Endothelial cell of umbilical vein (primary cell): ENCODE measurements around the gene MEF2A. TPM values are rescaled to one million over a fixed set of nuclear protein-coding genes. Genes with fewer than 3 reads are reported as not detected.

Experiments
- BruUV-seq: library from RNA; stranded (reverse); fragments of 400-500 nt; replicated peaks from 2 replicates; lab custom pipeline; 2021; lab: Mats Ljungman, UMichigan
- CTCF ChIA-PET: fragments of 300-600, 350-600 bp; sonication (Branson Sonifier 250); formaldehyde crosslinking; loops from one replicate; lab custom pipeline; 2021; ENCODE audit warnings: antibody characterized with exemption, inconsistent platforms; lab: Charles Lee
- POLR2A ChIA-PET: fragments of 300-600, 350-600 bp; sonication (Branson Sonifier 250); formaldehyde crosslinking; loops from one replicate; lab custom pipeline; 2021; ENCODE audit warnings: antibody characterized with exemption, inconsistent platforms; lab: Charles Lee
- DNase-seq: peaks from one replicate; pipeline ENCODE4 v3.0.0-alpha.2; 2011; ENCODE audit warnings: low read depth, low spot score
- FAIRE-seq: peaks from 2 replicates; lab custom pipeline; 2011; peaks lifted over from hg19 to GRCh38; lab: Jason Lieb, UNC
- H2AFZ ChIP-seq: 2 replicates; pipeline ENCODE4 v1.6.0; 2012; ENCODE audit warnings: low read depth, low read length, control low read depth, inconsistent platforms
- H3K27ac ChIP-seq: 2 replicates; pipeline ENCODE4 v1.5.1; 2011; ENCODE audit warnings: low read depth, mild to moderate bottlenecking, control low read depth, low read length, moderate library complexity; ENCODE audit not compliant: insufficient read depth
- H3K27me3 ChIP-seq, 2 experiments: 2 replicates each; pipeline versions ENCODE4 v1.6.0 to v1.6.1; 2011; ENCODE audit warnings: low read length in 2 of 2, mixed read lengths in 1 of 2; ENCODE audit not compliant: control insufficient read depth in 2 of 2, insufficient read depth in 2 of 2
- H3K36me3 ChIP-seq, 2 experiments: 2 replicates in 1 of 2; 3 replicates in 1 of 2; pipeline ENCODE4 v1.5.1; 2011; ENCODE audit warnings: low read length in 2 of 2, mild to moderate bottlenecking in 1 of 2, moderate library complexity in 1 of 2; ENCODE audit not compliant: control insufficient read depth in 2 of 2, insufficient read depth in 2 of 2; ENCODE audit errors: extremely low read depth in 1 of 2
- H3K4me1 ChIP-seq: 3 replicates; pipeline ENCODE4 v1.5.1; 2011; ENCODE audit warnings: mild to moderate bottlenecking, low read length; ENCODE audit not compliant: control insufficient read depth, insufficient read depth; ENCODE audit errors: extremely low read depth
- H3K4me2 ChIP-seq: 2 replicates; pipeline ENCODE4 v1.6.1; 2011; ENCODE audit warnings: low read length, control low read depth, mixed read lengths; ENCODE audit not compliant: insufficient read depth
- H3K4me3 ChIP-seq, 3 experiments: fragments of 200-600 bp in 1 of 3; sonication (generic), shearing (Covaris generic) in 1 of 3; replicated peaks in 1 of 3; 2 replicates each; pipeline ENCODE4 v1.5.1; 2011 to 2016; ENCODE audit warnings: control low read depth in 3 of 3, low read length in 3 of 3, mild to moderate bottlenecking in 2 of 3, inconsistent platforms in 1 of 3, low read depth in 1 of 3, moderate library complexity in 1 of 3; ENCODE audit not compliant: insufficient read depth in 1 of 3
- H3K79me2 ChIP-seq: 2 replicates; pipeline ENCODE4 v1.6.0; 2012; ENCODE audit warnings: low read length, inconsistent platforms; ENCODE audit not compliant: control insufficient read depth, insufficient read depth
- H3K9ac ChIP-seq: replicated peaks from 2 replicates; pipeline ENCODE3; 2011; ENCODE audit warnings: low read length, control low read depth; ENCODE audit not compliant: insufficient read depth; ENCODE audit errors: extremely low read depth
- H3K9me1 ChIP-seq: replicated peaks from 3 replicates; pipeline ENCODE4 v1.6.0; 2011; ENCODE audit warnings: mild to moderate bottlenecking, low read length; ENCODE audit not compliant: control insufficient read depth, insufficient read depth; ENCODE audit errors: extremely low read depth
- H3K9me3 ChIP-seq: replicated peaks from 2 replicates; pipeline ENCODE4 v1.5.1; 2012; ENCODE audit warnings: low read length, inconsistent platforms; ENCODE audit not compliant: control insufficient read depth, insufficient read depth
- H4K20me1 ChIP-seq: replicated peaks from 2 replicates; pipeline ENCODE3; 2011; ENCODE audit warnings: mild to moderate bottlenecking, low read length; ENCODE audit not compliant: control insufficient read depth, insufficient read depth; ENCODE audit errors: extremely low read depth
- EZH2 ChIP-seq: IDR thresholded peaks from 2 replicates; pipeline ENCODE4 v1.6.1; 2012; ENCODE audit warnings: borderline replicate concordance, low read depth, mild to moderate bottlenecking, moderate library complexity, low read length, inconsistent platforms; ENCODE audit not compliant: severe bottlenecking
- FOS ChIP-seq: IDR thresholded peaks from 2 replicates; pipeline ENCODE4 v1.6.1; 2011; ENCODE audit warnings: mild to moderate bottlenecking, low read length, moderate library complexity, borderline replicate concordance; ENCODE audit not compliant: insufficient read depth
- GATA2 ChIP-seq: IDR thresholded peaks from 2 replicates; pipeline ENCODE4 v1.7.0; 2011; ENCODE audit warnings: low read depth, mild to moderate bottlenecking, moderate library complexity, mixed read lengths, low read length; ENCODE audit not compliant: insufficient read length, insufficient read depth
- JUN ChIP-seq: IDR thresholded peaks from 2 replicates; pipeline ENCODE4 v1.6.1; 2011; ENCODE audit warnings: borderline replicate concordance, low read depth; ENCODE audit not compliant: insufficient read length, insufficient read depth
- MYC ChIP-seq: IDR thresholded peaks from one replicate; pipeline ENCODE4 v1.6.1; 2011; ENCODE audit warnings: mild to moderate bottlenecking, low read depth, low read length
- POLR2A ChIP-seq: IDR thresholded peaks from 2 replicates; pipeline ENCODE4 v1.6.1; 2012; ENCODE audit warnings: low read depth, mild to moderate bottlenecking, control low read depth, low read length
- POLR2AphosphoS5 ChIP-seq: IDR thresholded peaks from 2 replicates; pipeline ENCODE4 v1.6.1; 2012; ENCODE audit warnings: low read depth, mild to moderate bottlenecking, control low read depth, low read length, moderate library complexity; ENCODE audit not compliant: insufficient read depth
- dilution Hi-C: fragments of 300-500 bp; cut with MboI; formaldehyde crosslinking; loops from one replicate; pipeline ENCODE4 v1.15.0; 2019; ENCODE audit warnings: low sequenced_read_pairs; ENCODE audit not compliant: extremely low pct_ligation_motif_present
- intact Hi-C: fragments of 100-400 bp; cut with micrococcal nuclease; formaldehyde crosslinking; loops from one replicate; pipeline ENCODE4 v1.10.0; 2022
- polyA plus RNA-seq, 4 experiments: library from polyadenylated mRNA; depleted of rRNA in 3 of 4; stranded (reverse) in 3 of 4; unstranded in 1 of 4; fragments of >200 nt; gene quantifications; 2 replicates each; pipeline versions ENCODE4 v1.2.1 to v1.2.3, GENCODE V29; 2011 to 2012; ENCODE audit warnings: missing spikeins in 1 of 4
- total RNA-seq: library from RNA; stranded (reverse); gene quantifications from 2 replicates; pipeline ENCODE4 v1.2.3, GENCODE V29; 2021
- TF ChIP-seq, protein P1 (sequence below), 2 donors: IDR thresholded peaks; 1 replicate in 1 of 2; 2 replicates in 1 of 2; pipeline ENCODE4 v1.5.1; 2011; ENCODE audit warnings: low read length in 2 of 2, mild to moderate bottlenecking in 2 of 2, moderate library complexity in 2 of 2, control low read depth in 1 of 2, inconsistent platforms in 1 of 2, low read depth in 1 of 2; ENCODE audit not compliant: insufficient read depth in 1 of 2; ENCODE audit errors: extremely low read depth in 1 of 2
- TF ChIP-seq, protein P2 (sequence below): IDR thresholded peaks from 2 replicates; pipeline ENCODE4 v1.6.1; 2011; ENCODE audit not compliant: insufficient read depth, insufficient read length

The MEF2A gene
- total and polyA plus RNA-seq, 2 donors (not counting 3 experiments of a cell fraction or from before 2014, with no cell fraction given): 38.0 to 45.3 TPM

DNA sequence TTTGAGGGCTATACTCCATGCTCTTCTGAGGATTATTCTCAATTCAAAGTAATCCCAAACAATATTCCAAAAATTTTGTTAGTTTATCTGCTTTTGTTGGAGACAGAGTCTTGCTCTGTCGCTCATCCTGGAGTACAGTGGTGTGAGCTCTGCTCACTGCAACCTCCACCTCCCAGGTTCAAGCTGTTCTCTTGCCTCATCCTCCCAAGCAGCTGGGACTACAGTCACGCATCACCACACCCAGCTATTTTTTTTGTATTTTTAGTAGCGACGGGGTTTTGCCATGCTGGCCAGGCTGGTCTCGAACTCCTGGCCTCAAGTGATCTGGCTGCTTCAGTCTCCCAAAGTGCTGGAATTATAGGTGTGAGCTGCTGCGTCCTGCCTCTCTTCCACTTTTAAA lies 39.1 kb downstream of the MEF2A start:
- POLR2A ChIA-PET: no interaction called here
- no peak for DNase-seq
- no TSS peak for BruUV-seq

More for the DNA sequence above, 39.1 kb downstream of the MEF2A start:
- no peak overlapping the region for H3K27ac ChIP-seq
- dilution Hi-C loops (no loop called here), intact Hi-C loops (no loop called here)
- H3K9ac ChIP-seq: no peak overlapping the region
- CTCF ChIA-PET: interaction anchor here (1.0 kb wide), 1 partner anchor 10 kb away, joined by 3 read pairs; no protein-coding TSS in a partner anchor
- FAIRE-seq: no peak
- no peak overlapping the region for H3K4me3 ChIP-seq
- TF ChIP-seq, protein P1, sequence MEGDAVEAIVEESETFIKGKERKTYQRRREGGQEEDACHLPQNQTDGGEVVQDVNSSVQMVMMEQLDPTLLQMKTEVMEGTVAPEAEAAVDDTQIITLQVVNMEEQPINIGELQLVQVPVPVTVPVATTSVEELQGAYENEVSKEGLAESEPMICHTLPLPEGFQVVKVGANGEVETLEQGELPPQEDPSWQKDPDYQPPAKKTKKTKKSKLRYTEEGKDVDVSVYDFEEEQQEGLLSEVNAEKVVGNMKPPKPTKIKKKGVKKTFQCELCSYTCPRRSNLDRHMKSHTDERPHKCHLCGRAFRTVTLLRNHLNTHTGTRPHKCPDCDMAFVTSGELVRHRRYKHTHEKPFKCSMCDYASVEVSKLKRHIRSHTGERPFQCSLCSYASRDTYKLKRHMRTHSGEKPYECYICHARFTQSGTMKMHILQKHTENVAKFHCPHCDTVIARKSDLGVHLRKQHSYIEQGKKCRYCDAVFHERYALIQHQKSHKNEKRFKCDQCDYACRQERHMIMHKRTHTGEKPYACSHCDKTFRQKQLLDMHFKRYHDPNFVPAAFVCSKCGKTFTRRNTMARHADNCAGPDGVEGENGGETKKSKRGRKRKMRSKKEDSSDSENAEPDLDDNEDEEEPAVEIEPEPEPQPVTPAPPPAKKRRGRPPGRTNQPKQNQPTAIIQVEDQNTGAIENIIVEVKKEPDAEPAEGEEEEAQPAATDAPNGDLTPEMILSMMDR (IDR thresholded peaks at IDR 0.05; ENCODE audit: extremely low read depth in 1 of 2, insufficient read depth in 1 of 2, low read depth in 1 of 2, low read length in 2 of 2): no peak
- TF ChIP-seq JUN (no peak), EZH2 (no peak), FOS (no peak), GATA2 (no peak), MYC (no peak), POLR2A (no peak), POLR2AphosphoS5 (no peak)
- TF ChIP-seq, protein P2, sequence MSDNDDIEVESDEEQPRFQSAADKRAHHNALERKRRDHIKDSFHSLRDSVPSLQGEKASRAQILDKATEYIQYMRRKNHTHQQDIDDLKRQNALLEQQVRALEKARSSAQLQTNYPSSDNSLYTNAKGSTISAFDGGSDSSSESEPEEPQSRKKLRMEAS: no peak
- H2AFZ ChIP-seq: no peak overlapping the region
- H3K36me3 ChIP-seq: no peaks in the 10 kb centered on the region
- no peaks in the 10 kb centered on the region for H3K4me1 ChIP-seq
- H4K20me1 ChIP-seq: peaks cover 16% of the 10 kb centered on the region
- no peak overlapping the region for H3K4me2 ChIP-seq
- no peaks in the 10 kb centered on the region for H3K9me3 ChIP-seq
- H3K79me2 ChIP-seq: peaks cover 87% of the 10 kb centered on the region
- no peaks in the 10 kb centered on the region for H3K9me1 ChIP-seq
- no peaks in the 10 kb centered on the region for H3K27me3 ChIP-seq
